T47D (cell line): ENCODE measurements around the gene SAP130.

Source experiments
- DNase-seq, 2 experiments: peaks; one replicate each; pipeline versions ENCODE4 v3.0.0 to v3.0.0-alpha.2; 2011 to 2012; ENCODE audit warnings: low read depth in 1 of 2, low spot score in 1 of 2
- JUND ChIP-seq: IDR thresholded peaks from 2 replicates; pipeline ENCODE4 v1.6.1; 2012; ENCODE audit warnings: low read depth
- in situ Hi-C: cut with HindIII; loops from 2 replicates; pipeline ENCODE4 v1.10.0; 2016; ENCODE audit warnings: low sequenced_read_pairs, low pct_unique_long_range_greater_than_20kb

Gene SAP130

DNA sequence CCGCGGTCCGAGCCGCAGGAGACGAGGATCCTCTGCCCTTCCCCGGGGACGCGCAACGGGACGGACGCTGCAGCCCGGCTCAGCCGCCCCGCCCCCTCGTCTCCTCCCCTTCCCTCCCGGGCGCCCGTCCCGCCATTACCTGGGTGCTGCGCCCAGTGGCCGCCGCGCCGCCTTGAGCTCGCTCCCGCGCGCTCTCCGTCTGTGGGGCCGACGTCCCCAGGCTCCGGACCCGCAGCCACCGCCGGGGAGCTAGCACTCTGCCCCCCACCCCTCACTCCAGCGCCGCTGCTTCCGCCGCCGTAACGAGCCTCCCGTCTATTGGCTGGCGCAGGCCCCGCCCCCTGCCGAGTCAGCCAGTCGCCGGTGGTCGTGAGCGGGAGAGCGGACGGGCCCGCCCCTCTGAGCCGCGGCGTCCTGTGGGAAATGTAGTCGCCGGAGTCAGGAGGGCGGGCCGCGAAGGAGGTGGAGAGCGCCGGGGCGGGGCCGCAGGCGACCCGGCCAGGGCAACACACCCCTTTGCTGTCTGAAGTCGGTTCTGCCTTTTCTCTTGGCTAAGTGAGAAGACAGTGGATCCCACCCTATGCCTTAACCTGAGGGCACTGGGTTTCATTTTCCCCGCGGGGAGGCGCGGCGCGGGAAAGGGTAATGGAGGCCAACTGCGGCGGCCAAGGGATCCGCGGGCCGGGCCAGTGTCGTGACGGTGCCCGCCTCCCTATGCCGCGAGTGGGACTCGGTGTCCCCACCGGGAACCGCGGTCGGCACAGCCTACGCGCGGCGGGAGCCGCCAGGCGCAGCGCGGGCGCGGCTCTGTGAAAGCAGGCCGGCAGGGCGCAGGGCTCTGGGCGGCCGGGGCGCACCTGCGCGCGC lies at the start of gene SAP130:
Gene SAP130, minus strand, starts transcription at position 259 of the 867 bp plus-strand sequence. CDS start 1,767 bp downstream, outside the sequence.
- in situ Hi-C loops: no loop called here
- no peak for TF ChIP-seq JUND
- peak; percentile 84 to 94 for DNase-seq

DNA sequence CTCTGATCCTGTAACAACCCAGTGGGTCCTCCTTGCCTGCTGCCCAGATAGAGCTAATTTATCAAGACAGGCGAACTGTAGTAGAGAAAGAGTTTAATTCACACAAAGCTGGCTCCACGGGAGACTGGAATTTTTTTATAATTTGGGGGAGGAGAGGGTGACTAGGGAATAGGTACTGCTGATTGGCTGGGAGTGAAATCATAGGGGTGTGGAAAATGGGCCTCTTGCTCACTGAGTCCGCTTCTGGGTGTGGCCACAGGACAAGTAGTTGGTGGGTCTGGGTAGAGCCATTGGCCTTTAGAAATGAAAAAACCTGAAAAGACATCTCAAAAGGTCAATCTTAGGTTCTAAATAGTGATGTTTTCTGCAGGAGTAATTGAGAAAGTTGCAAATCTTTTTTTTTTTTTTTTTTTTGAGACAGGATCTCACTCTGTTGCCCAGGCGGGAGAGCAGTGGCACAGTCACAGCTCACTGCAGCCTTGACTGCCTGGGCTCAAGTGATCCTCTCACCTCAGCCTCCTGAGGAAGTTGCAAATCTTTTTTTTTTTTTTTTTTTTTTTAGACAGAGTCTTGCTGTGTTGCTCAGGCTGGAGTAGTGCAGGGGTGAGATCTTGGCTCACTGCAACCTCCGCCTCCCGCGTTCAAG lies 48.7 kb upstream of the SAP130 start:
- no peak for DNase-seq
- in situ Hi-C loops: no loop called here
- no peak for TF ChIP-seq JUND

DNA sequence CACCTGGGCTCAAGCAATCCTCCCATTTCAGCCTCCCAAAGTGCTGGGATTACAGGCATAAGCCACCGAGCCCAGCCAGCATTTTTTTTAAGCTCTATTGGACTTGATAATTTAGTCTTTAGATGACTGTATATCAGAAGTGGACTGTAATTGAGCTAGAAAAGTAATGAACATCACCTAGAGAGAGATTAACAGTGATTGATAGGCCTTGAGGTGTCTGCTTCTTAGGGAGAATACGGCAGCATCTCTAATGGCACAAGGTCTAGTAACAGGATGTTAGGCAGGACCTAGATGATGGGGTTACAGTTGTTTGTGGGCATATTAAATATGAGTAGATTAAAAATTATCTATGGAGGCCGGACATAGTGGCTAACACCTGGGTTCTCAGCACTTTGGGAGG lies 45.4 kb upstream of the SAP130 start:
- no peak for TF ChIP-seq JUND
- DNase-seq: no peak
- in situ Hi-C loops: no loop called here

DNA sequence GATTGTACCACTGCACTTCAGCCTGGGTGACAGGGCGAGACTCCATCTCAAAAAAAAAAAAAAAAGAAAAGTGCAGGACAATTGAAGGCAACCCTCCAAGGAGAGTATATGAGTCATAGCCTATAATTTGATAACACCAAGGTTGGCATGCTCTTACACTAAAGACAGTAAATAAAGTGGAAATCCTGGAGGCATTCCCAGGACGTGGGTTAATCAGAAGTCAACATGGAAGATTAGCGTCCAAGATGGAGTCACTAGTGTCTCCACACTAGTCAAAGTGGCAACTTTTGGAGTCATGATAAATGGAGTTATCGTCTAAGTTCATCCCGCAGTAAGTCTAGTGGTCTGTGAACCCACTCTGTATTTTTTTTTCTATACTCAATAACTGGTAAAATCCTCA lies 41.9 kb upstream of the SAP130 start:
- in situ Hi-C loops: no loop called here
- TF ChIP-seq JUND: no peak
- DNase-seq: no peak

DNA sequence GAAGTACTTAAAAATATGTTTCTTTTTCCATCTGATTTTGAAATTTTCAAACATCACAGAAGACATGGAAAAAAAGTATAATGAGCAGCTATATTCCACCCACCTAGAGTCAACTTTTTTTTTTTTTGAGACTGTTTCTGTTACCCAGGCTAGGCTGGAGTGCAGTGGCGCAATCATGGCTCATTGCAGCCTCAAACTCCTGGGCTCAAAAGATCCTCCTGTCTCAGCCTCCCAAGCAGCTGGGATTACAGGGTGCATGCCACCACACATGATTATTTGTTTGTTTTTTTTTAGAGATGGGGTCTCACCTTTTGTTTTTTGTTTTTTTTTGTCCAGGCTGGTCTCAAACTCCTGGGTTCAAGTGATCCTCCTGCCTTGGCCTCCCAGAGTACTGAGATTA lies 36.5 kb upstream of the SAP130 start:
- in situ Hi-C loops: no loop called here
- DNase-seq: no peak
- no peak for TF ChIP-seq JUND

DNA sequence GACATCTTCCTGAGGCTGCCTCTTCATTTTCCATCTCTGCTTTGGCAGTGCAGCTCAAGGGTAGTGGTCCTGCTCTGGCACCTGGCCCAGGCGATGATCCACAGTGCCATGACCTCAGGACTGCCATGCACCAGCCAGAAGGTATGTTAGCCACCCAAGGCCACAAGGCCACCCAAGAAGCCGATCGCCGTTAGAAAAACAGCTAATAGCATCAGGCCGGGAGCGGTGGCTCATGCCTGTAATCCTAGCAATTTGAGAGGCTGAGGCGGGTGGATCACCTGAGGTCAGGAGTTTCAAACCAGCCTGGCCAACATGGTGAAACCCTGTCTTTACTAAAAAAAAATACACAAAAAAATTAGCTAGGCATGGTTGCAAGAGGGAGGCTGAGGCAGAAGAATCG lies 34.7 kb upstream of the SAP130 start:
- no peak for DNase-seq
- in situ Hi-C loops: no loop called here
- no peak for TF ChIP-seq JUND

DNA sequence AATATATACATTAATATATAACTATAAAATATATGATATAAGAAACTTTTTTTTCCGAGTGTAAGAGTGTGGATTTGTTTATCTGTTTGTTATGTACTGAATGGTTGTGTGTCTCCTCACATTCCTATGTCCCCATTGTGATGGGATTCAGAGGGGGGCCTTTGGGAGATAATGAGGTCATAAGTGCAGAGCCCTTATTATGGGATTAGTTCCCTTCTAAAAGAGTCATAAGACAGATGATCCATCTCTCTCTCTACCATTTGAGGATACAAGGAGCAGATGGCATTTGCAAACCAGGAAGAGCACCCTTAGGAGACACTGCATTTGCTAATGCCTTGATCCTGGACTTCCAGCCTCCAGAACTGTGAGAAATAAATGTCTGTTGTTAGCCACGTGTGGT lies 30.3 kb upstream of the SAP130 start:
- in situ Hi-C loops: no loop called here
- DNase-seq: no peak
- no peak for TF ChIP-seq JUND

DNA sequence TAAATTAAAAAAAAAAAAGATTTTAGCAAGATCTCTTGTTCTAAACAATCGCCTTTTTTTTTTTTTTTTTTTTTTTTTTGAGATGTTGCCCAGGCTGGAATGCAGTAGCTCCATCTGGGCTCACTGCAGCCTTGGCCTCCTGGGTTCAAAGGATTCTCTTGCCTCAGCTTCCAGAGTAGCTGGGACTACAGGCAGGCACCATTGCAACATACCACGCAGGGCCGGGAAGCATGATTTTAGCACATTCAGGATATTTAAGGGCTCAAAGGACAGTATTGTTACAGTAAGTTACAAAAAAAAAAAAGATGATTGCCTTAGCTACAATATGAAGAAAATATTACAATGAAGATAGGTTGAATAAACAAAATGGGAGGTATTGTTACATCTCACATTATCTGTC lies 29.5 kb upstream of the SAP130 start:
- no peak for TF ChIP-seq JUND
- in situ Hi-C loops: no loop called here
- no peak for DNase-seq

DNA sequence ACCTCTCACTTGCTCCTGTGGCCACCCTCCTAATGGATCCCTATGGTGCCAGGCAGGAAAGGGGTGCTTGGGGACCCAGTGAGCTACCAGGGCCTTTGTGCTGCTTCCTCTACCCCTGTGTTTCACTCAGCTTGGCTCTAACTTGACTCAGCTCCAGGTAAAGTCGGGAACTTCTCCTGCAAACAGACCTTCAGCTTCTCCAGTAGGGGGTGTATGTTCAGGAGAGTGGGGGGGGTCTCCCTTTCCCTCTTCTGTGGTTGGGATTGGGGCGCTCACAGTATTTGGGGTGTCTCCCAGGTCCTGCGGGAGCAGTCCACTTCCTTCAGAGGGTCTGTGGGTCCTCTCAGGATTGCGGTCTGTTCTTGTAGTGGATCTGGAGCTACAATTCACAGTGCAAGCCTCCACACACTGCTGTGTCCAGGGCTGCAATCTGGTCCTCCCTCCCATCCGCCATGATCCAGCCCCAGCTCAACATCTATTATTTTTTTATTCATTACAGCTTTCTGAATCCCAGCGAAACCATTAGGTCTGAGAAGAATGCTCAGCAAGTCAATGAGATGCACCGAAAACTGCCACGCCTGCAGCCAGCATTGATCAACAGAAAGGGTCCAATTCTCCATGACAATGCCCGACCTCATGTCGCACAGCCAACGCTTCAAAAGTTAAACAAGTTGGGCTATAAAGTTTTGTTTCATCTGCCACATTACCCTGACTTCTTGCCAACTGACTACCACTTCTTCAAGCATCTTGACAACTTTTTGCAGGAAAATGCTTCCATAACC lies 26.4 kb upstream of the SAP130 start:
- in situ Hi-C loops: no loop called here
- no peak for TF ChIP-seq JUND
- no peak for DNase-seq

DNA sequence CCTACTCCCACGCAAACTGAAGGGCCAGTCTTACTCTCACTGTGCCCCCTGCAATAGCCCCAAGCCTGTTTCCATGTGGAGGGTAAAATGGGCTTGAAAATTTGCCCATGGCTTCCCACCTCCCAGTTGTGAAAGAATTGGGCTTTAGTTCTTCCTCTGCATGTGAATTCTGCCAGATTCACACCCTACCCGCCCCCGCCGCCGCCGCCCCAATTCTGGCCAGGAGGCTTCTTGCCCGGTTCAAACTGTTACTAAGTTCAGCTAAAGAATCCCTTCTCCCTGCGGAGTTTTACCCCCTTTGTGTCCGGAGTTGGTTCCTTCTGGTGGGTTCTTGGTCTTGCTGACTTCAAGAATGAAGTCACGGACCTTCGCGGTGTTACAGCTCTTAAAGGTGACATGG lies 25.5 kb upstream of the SAP130 start:
- in situ Hi-C loops: no loop called here
- DNase-seq: no peak
- TF ChIP-seq JUND: no peak

DNA sequence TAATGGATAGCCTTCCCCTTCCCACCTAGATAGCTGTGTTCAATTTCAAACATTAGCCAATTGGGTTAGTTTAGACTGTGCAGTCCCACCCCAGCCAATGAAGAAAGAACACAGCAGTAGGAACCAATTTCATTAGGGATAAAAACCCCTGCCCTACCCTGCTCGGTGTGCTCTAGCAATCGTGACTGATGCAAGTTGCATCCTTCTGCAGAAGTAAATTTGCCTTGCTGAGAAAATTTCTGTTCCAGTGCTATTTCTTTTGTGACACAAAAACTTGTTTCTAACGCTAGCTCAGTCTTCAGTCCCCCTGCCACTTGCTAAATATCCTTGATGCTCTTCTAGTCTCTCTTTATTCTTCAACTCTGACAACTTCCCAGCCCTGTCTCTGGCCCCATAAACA lies 15.2 kb upstream of the SAP130 start:
- TF ChIP-seq JUND: no peak
- no peak for DNase-seq
- in situ Hi-C loops: no loop called here

DNA sequence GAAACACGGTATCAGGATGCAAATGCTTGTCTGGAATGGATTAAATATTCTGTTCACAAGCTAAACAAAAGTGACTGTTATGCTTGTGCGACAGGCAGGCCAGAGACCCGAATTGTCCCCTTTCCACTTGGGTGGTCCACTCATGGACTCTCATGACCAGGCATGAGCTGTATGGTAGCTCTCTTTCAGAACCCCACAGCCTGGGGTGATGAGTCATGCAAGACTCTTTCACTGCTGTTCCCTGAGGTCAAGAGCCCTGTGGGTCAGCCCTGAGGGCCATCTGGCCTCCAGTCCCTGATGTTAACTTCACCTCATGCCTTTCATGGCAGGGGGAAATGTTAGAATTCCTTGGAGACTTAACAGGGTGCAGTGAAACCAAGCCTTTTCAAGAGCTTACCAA lies 13.7 kb upstream of the SAP130 start:
- in situ Hi-C loops: no loop called here
- no peak for DNase-seq
- no peak for TF ChIP-seq JUND
